ENCODE results near the gene CPNE8.

Gene CPNE8

GRCh38 chr12:38707648-38708047, 197.7 kb downstream of the CPNE8 start:
- no peak for TF ChIP-seq EZH2phosphoT487 (IDR thresholded peaks at IDR 0.05; ENCODE audit: borderline replicate concordance)
- TF ChIP-seq CTCF (conservative IDR thresholded peaks at IDR 0.05; ENCODE audit: low read length), result no peak
- H3K4me3 ChIP-seq (ENCODE audit: low read length, poor library complexity, severe bottlenecking), result no peak overlapping the region
- H4K20me1 ChIP-seq (ENCODE audit: insufficient read depth, low read length, poor library complexity, severe bottlenecking), result no peaks in the 10 kb centered on the region
- H2AFZ ChIP-seq (ENCODE audit: low read length), result no peak overlapping the region
- H3K9me2 ChIP-seq (replicated peaks; ENCODE audit: low read depth, low read length), result no peaks in the 10 kb centered on the region
- H3K27me3 ChIP-seq (ENCODE audit: insufficient read depth, low read length, poor library complexity, severe bottlenecking), result no peaks in the 10 kb centered on the region
- H3F3A ChIP-seq (ENCODE audit: low read depth), result no peaks in the 10 kb centered on the region
- H3K36me3 ChIP-seq (ENCODE audit: insufficient read depth, low read length), result no peaks in the 10 kb centered on the region
- no peak overlapping the region for H3K9ac ChIP-seq (ENCODE audit: low read depth, low read length, poor library complexity, severe bottlenecking)
- no peaks in the 10 kb centered on the region for H3K4me1 ChIP-seq (ENCODE audit: insufficient read depth, low read length, poor library complexity, severe bottlenecking)
- no peaks in the 10 kb centered on the region for H3K9me3 ChIP-seq (ENCODE audit: insufficient read depth, low read depth, low read length)
- H3K4me2 ChIP-seq (ENCODE audit: low read depth, low read length, poor library complexity, severe bottlenecking), result no peak overlapping the region
- no peaks in the 10 kb centered on the region for H3K79me2 ChIP-seq (ENCODE audit: insufficient read depth, low read length)

- TF ChIP-seq CTCF (conservative IDR thresholded peaks at IDR 0.05; ENCODE audit: low read length) (no peak), EZH2phosphoT487 (IDR thresholded peaks at IDR 0.05; ENCODE audit: borderline replicate concordance) (no peak)
Measured at GRCh38 chr12:38697289-38697688, 208.1 kb downstream of the CPNE8 start.

GRCh38 chr12:38695057-38695456, 210.3 kb downstream of the CPNE8 start:
- no peaks in the 10 kb centered on the region for H3K79me2 ChIP-seq (ENCODE audit: insufficient read depth, low read length)
- no peak for TF ChIP-seq CTCF (conservative IDR thresholded peaks at IDR 0.05; ENCODE audit: low read length)
- TF ChIP-seq EZH2phosphoT487 (IDR thresholded peaks at IDR 0.05; ENCODE audit: borderline replicate concordance), result no peak
- H3K9ac ChIP-seq (ENCODE audit: low read depth, low read length, poor library complexity, severe bottlenecking), result no peak overlapping the region
- H3K4me3 ChIP-seq (ENCODE audit: low read length, poor library complexity, severe bottlenecking), result no peak overlapping the region
- H3K4me1 ChIP-seq (ENCODE audit: insufficient read depth, low read length, poor library complexity, severe bottlenecking), result no peaks in the 10 kb centered on the region
- H3F3A ChIP-seq (ENCODE audit: low read depth), result no peaks in the 10 kb centered on the region
- no peak overlapping the region for H2AFZ ChIP-seq (ENCODE audit: low read length)
- H3K4me2 ChIP-seq (ENCODE audit: low read depth, low read length, poor library complexity, severe bottlenecking), result no peak overlapping the region
- H3K9me2 ChIP-seq (replicated peaks; ENCODE audit: low read depth, low read length), result no peaks in the 10 kb centered on the region
- no peaks in the 10 kb centered on the region for H3K36me3 ChIP-seq (ENCODE audit: insufficient read depth, low read length)
- H3K9me3 ChIP-seq (ENCODE audit: insufficient read depth, low read depth, low read length), result no peaks in the 10 kb centered on the region; the same call in 1 of the 2 replicates
- H3K27me3 ChIP-seq (ENCODE audit: insufficient read depth, low read length, poor library complexity, severe bottlenecking), result no peaks in the 10 kb centered on the region
- H4K20me1 ChIP-seq (ENCODE audit: insufficient read depth, low read length, poor library complexity, severe bottlenecking), result no peaks in the 10 kb centered on the region

More at GRCh38 chr12:38697289-38697688, 208.1 kb downstream of the CPNE8 start:
- Histone ChIP-seq H4K20me1 (ENCODE audit: insufficient read depth, low read length, poor library complexity, severe bottlenecking) (no peaks in the 10 kb centered on the region), H3K36me3 (ENCODE audit: insufficient read depth, low read length) (no peaks in the 10 kb centered on the region), H3K9me2 (replicated peaks; ENCODE audit: low read depth, low read length) (no peaks in the 10 kb centered on the region), H3K9me3 (ENCODE audit: insufficient read depth, low read depth, low read length) (no peaks in the 10 kb centered on the region; the same call in 1 of the 2 replicates), H3K4me1 (ENCODE audit: insufficient read depth, low read length, poor library complexity, severe bottlenecking) (no peaks in the 10 kb centered on the region), H3K9ac (ENCODE audit: low read depth, low read length, poor library complexity, severe bottlenecking) (no peak overlapping the region), H3F3A (ENCODE audit: low read depth) (no peaks in the 10 kb centered on the region), H3K79me2 (ENCODE audit: insufficient read depth, low read length) (no peaks in the 10 kb centered on the region), H3K4me2 (ENCODE audit: low read depth, low read length, poor library complexity, severe bottlenecking) (no peak overlapping the region), H2AFZ (ENCODE audit: low read length) (no peak overlapping the region), H3K27me3 (ENCODE audit: insufficient read depth, low read length, poor library complexity, severe bottlenecking) (no peaks in the 10 kb centered on the region), H3K4me3 (ENCODE audit: low read length, poor library complexity, severe bottlenecking) (no peak overlapping the region)

Data from Loucy (cell line).